ENCODE measurements around the gene IL3. TPM values are rescaled to one million over a fixed set of nuclear protein-coding genes. Genes with fewer than 3 reads are reported as not detected.

The IL3 gene
- total and polyA plus RNA-seq, 2 donors (not counting 1 experiment from before 2014, with no cell fraction given): not detected

DNA sequence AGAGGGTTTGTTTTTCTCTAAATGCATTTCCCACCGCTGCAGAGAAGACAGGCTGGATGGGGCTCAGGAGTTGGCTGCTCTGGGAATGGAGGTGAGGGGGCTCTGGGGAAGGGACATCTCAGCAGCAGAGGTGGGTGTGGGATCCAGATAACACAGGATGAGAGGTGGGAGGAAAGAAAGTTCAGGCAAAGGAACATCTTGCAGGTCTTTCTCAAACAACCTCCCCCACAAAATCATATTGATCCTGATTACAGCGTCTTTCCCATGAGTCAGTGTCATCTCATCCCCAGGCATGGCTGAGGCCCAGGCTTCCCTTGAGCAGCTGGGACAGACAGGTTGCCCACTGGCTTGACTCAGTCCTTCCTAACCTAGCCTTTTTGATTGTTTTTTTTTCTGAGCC, 37.7 kb upstream of the IL3 start:
- Mint-ChIP-seq H3K9me3 (ENCODE audit: insufficient read depth) (no peaks in the 10 kb centered on the region), H3K27me3 (peaks cover 21% of the 10 kb centered on the region), H3K27ac (no peak overlapping the region), H3K4me1 (peaks cover 10% of the 10 kb centered on the region), H3K4me3 (no peak overlapping the region)
- H3K27ac ChIP-seq (ENCODE audit: low read length in 2 of 2): no peak overlapping the region
- no peak overlapping the region for H2AFZ ChIP-seq (ENCODE audit: insufficient read depth, low read depth, low read length, poor library complexity, severe bottlenecking)
- H4K20me1 ChIP-seq (ENCODE audit: control insufficient read depth, insufficient read depth, low read length, poor library complexity, severe bottlenecking): no peaks in the 10 kb centered on the region
- ATAC-seq (ENCODE audit: low read depth) (no peak), DNase-seq (no peak)
- ChIA-PET POLR2A (no interaction called here), CTCF (no interaction called here)
- H3K36me3 ChIP-seq (replicated peaks in 1 of 2; ENCODE audit: control extremely low read depth in 1 of 2, control insufficient read depth in 1 of 2, extremely low read depth in 1 of 2, insufficient read depth in 2 of 2, low read length in 1 of 2): no peaks in the 10 kb centered on the region
- TF ChIP-seq EZH2 (IDR thresholded peaks at IDR 0.05; ENCODE audit: borderline replicate concordance, insufficient read depth, low read depth, low read length, poor library complexity, severe bottlenecking): no peak
- TF ChIP-seq, protein P1, sequence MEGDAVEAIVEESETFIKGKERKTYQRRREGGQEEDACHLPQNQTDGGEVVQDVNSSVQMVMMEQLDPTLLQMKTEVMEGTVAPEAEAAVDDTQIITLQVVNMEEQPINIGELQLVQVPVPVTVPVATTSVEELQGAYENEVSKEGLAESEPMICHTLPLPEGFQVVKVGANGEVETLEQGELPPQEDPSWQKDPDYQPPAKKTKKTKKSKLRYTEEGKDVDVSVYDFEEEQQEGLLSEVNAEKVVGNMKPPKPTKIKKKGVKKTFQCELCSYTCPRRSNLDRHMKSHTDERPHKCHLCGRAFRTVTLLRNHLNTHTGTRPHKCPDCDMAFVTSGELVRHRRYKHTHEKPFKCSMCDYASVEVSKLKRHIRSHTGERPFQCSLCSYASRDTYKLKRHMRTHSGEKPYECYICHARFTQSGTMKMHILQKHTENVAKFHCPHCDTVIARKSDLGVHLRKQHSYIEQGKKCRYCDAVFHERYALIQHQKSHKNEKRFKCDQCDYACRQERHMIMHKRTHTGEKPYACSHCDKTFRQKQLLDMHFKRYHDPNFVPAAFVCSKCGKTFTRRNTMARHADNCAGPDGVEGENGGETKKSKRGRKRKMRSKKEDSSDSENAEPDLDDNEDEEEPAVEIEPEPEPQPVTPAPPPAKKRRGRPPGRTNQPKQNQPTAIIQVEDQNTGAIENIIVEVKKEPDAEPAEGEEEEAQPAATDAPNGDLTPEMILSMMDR (IDR thresholded peaks at IDR 0.05): no peak
- H3K4me3 ChIP-seq (ENCODE audit: control extremely low read depth in 1 of 5, extremely low read depth in 1 of 5, insufficient read depth in 1 of 5, low read depth in 2 of 5, low read length in 4 of 5): no peak overlapping the region
- intact Hi-C loops (cut with micrococcal nuclease): no loop called here
- H3K4me1 ChIP-seq (ENCODE audit: control insufficient read depth in 2 of 2, insufficient read depth in 2 of 2, low read length in 2 of 2): peaks cover 2 to 8% of the 10 kb centered on the region in 2 donors
- no peak overlapping the region for H3K4me2 ChIP-seq (replicated peaks; ENCODE audit: low read depth, low read length, poor library complexity, severe bottlenecking)
- WGBS (ENCODE audit: insufficient coverage): 80% methylated on average over 2 of the region's 2 CpGs
- no peak overlapping the region for H3K9ac ChIP-seq (ENCODE audit: low read length)
- H3K9me3 ChIP-seq (ENCODE audit: control extremely low read depth in 1 of 3, control insufficient read depth in 2 of 3, insufficient read depth in 1 of 3, low read length in 2 of 3): peaks cover 0 to 3% (median 0%) of the 10 kb centered on the region in 3 donors
- H3K27me3 ChIP-seq (replicated peaks in 1 of 4; ENCODE audit: control extremely low read depth in 1 of 4, control insufficient read depth in 3 of 4, insufficient read depth in 4 of 4, low read length in 3 of 4): peaks cover 0 to 19% (median 10%) of the 10 kb centered on the region in 4 experiments
- no peaks in the 10 kb centered on the region for H3K79me2 ChIP-seq (ENCODE audit: control insufficient read depth, insufficient read depth, low read length)

DNA sequence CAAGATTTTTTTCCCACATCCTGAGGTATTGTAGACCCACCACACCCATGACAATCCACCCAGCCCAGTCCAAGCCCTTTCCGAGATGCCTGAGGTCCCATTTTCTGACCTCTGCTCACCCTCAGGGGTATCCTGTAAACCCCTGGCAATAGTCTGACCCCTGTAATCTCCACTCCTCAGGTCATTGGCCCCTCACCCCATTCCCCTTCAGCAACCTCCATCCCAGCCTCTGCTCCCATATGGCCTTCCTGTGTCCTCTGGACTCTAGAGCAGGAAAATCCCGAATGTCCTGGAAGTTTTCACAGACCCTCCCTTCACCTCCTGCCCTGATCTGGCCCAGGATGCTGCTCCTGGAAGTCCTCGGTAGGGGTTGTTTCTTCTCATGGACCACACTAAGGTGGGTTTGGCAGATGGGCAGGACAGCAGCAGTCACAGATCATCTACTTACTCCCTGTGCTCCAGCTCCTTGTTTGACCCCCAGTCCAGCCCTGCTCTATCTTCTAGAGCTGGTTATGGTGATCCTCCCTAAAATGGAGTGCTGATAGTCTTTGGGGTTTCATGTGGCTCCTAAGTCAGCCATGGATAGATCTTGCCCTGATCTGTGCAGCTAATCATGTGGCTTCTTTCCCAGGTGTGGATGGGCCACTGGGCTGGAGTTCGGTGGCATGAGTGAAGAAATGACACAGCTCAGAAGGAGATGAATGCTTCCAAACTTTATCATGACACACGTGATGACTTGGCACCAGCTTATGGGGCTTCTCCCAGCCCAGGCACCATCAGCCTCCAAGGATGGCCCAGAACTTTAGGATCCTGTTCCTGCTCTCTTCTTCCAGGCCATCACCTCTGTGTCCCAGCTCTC, 37.0 kb upstream of the IL3 start:
- Mint-ChIP-seq H3K27me3 (peaks cover 19% of the 10 kb centered on the region), H3K27ac (no peak overlapping the region), H3K4me1 (peaks cover 10% of the 10 kb centered on the region), H3K4me3 (no peak overlapping the region), H3K9me3 (ENCODE audit: insufficient read depth) (no peaks in the 10 kb centered on the region)
- Histone ChIP-seq H4K20me1 (ENCODE audit: control insufficient read depth, insufficient read depth, low read length, poor library complexity, severe bottlenecking) (no peaks in the 10 kb centered on the region), H3K36me3 (replicated peaks in 1 of 2; ENCODE audit: control extremely low read depth in 1 of 2, control insufficient read depth in 1 of 2, extremely low read depth in 1 of 2, insufficient read depth in 2 of 2, low read length in 1 of 2) (no peaks in the 10 kb centered on the region), H3K4me2 (replicated peaks; ENCODE audit: low read depth, low read length, poor library complexity, severe bottlenecking) (no peak overlapping the region), H3K4me1 (ENCODE audit: control insufficient read depth in 2 of 2, insufficient read depth in 2 of 2, low read length in 2 of 2) (peaks cover 0 to 7% of the 10 kb centered on the region in 2 donors), H3K9me3 (ENCODE audit: control extremely low read depth in 1 of 3, control insufficient read depth in 2 of 3, insufficient read depth in 1 of 3, low read length in 2 of 3) (peaks cover 0 to 3% (median 0%) of the 10 kb centered on the region in 3 donors), H3K4me3 (ENCODE audit: control extremely low read depth in 1 of 5, extremely low read depth in 1 of 5, insufficient read depth in 1 of 5, low read depth in 2 of 5, low read length in 4 of 5) (no peak overlapping the region), H3K79me2 (ENCODE audit: control insufficient read depth, insufficient read depth, low read length) (no peaks in the 10 kb centered on the region), H3K9ac (ENCODE audit: low read length) (no peak overlapping the region), H3K27ac (ENCODE audit: low read length in 2 of 2) (no peak overlapping the region), H3K27me3 (replicated peaks in 1 of 4; ENCODE audit: control extremely low read depth in 1 of 4, control insufficient read depth in 3 of 4, insufficient read depth in 4 of 4, low read length in 3 of 4) (peaks cover 0 to 15% (median 8%) of the 10 kb centered on the region in 4 experiments), H2AFZ (ENCODE audit: insufficient read depth, low read depth, low read length, poor library complexity, severe bottlenecking) (no peak overlapping the region)
- ATAC-seq (ENCODE audit: low read depth) (no peak), DNase-seq (no peak)
- intact Hi-C loops (cut with micrococcal nuclease): no loop called here
- WGBS (ENCODE audit: insufficient coverage): 77% methylated on average over 3 of the region's 5 CpGs
- POLR2A ChIA-PET: no interaction called here
- TF ChIP-seq EZH2 (IDR thresholded peaks at IDR 0.05; ENCODE audit: borderline replicate concordance, insufficient read depth, low read depth, low read length, poor library complexity, severe bottlenecking): no peak
- TF ChIP-seq, protein P1 (IDR thresholded peaks at IDR 0.05): no peak
- CTCF ChIA-PET: interaction anchor here (1.3 kb wide), 1 partner anchor 434 kb away, joined by 4 read pairs; no protein-coding TSS in a partner anchor

Data from B cell (primary cell).